Measurements from ENCODE around the gene PDXK.

PDXK gene

DNA sequence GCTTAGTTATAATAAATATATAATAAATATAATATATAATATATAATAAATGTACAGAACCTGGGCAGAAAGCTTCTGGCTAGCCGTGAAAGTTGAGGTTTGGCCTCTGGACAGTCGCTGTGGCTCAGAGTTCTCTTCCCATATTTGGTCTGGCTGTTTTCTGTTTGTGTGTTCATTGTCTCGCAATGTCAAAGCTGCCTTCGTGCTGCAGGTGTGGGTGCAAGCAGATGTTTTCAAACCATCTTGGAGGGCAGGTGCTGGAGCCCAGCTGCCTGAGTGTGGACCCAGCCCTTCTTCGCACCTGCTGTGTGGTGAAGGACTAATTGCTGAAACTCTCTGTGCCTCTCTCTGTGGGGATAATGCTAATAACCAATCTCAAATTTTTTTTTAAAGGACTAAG lies 60.7 kb downstream of the PDXK start:
- DNase-seq (ENCODE audit: low read depth in 2 of 2) = no peak

DNA sequence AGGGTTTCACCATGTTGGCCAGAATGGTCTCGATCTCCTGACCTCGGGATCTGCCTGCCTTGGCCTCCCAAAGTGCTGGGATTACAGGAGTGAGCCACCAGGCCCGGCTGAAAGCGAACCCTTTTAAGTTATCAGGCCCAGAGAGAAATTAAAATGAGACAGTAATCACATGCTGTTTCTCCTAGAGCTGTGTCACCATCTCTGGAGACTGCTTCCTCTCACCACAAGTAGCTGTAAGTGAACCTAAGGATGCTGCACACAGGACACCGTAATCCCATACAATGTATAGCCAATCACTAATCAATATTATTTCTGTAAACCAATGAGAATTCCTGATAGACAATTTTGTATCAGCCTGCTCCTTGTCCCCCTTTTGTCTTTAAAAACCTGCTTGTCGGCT lies 62.9 kb downstream of the PDXK start:
- DNase-seq (ENCODE audit: low read depth in 2 of 2) = no peak

GRCh38 chr21:43782431-43783097 lies 63.6 kb downstream of the PDXK start:
- DNase-seq (ENCODE audit: low read depth in 2 of 2) = no peak

DNA sequence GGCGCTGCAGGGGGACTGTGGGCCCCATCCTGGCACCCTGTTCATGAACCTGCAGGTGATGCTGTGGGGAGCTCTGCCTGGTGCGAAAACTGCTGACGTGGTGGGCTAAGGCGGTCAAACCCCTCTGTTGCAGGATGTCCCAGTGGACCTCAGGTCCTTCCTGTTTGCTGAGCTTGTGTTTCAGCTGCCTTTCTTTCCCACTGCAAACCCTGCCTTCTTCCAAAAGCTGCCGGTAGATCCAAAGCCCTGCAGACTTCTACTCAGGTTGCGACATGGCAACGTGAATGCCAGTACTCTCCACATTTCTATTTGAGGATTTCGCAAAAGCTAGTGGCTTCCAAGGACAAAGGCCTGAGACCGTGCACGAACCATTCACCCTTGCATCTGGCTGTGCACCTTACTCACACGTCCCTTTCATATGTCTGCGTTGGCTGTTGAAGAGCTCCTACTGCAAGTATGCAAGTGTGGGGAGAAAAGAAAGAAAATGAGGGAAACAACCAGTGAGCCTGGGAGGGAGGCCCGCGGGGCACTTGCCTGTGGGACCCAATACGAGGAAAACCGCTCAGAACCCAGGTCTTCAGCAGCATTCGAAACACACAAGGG lies 64.3 kb downstream of the PDXK start:
- DNase-seq (ENCODE audit: low read depth in 2 of 2) = no peak

- DNase-seq (ENCODE audit: low read depth in 2 of 2) = no peak
These were observed 66.2 kb downstream of the PDXK start for GRCh38 chr21:43785134-43785533.

GRCh38 chr21:43786300-43786806 lies 67.4 kb downstream of the PDXK start:
- no peak for DNase-seq (ENCODE audit: low read depth in 2 of 2)

DNA sequence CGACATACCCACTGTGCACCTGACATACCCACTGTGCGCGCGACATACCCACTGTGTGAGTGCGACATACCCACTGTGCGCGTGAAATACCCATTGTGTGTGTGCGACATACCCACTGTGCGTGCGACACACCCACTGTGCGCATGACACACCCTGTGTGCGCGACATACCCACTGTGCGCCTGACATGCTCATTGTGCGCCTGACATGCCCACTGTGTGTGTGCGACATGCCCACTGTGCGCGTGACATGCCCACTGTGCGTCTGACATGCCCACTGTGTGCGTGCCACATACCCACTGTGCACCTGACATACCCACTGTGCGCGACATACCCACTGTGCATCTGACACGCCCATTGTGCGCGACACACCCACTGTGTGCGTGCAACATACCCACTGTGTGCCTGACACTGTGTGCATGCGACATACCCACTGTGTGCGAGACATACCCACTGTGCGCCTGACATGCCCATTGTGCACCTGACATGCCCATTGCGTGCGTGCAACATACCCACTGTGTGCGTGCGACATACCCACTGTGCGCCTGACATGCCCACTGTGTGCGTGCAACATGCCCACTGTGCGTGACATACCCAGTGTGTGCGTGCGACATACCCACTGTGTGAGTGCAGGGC lies 68.0 kb downstream of the PDXK start:
- DNase-seq (ENCODE audit: low read depth in 2 of 2) = no peak

- peak; percentile 81 to 87 for DNase-seq (ENCODE audit: low read depth in 2 of 2)
These were observed 70.5 kb downstream of the PDXK start, which contains the start of gene RRP1 for GRCh38 chr21:43789276-43790009. TSS of gene RRP1 (plus strand) at chr21:43789577. CDS start at chr21:43789630, 53 bp downstream.

- no peak for DNase-seq (ENCODE audit: low read depth in 2 of 2)
These were observed 71.1 kb downstream of the PDXK start for GRCh38 chr21:43790010-43790524.

GRCh38 chr21:43792406-43792805 lies 73.5 kb downstream of the PDXK start:
- no peak for DNase-seq (ENCODE audit: low read depth in 2 of 2)

GRCh38 chr21:43793243-43793642 lies 74.3 kb downstream of the PDXK start:
- DNase-seq (ENCODE audit: low read depth in 2 of 2) = no peak

GRCh38 chr21:43794311-43794710 lies 75.4 kb downstream of the PDXK start:
- no peak for DNase-seq (ENCODE audit: low read depth in 2 of 2)

DNA sequence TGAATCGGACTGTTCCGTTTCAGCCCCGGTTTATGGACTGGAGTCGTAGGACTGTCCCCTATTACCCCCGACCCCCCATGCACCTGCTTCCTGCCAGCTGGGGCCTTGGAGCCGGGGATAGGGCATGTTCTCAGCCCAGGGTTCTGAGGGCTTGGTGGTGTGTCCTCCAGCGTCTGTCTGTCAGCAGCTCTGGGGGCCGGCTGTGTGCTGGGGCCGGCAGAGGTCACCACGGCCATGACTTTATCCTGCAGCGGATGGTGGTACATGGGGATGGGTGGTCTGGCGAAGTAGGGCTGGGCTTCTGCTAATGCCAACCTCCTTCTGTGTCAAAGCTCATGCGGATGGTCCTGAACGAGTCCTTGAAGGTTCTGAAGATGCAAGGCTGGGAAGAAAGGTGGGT lies 75.9 kb downstream of the PDXK start:
- DNase-seq (ENCODE audit: low read depth in 2 of 2) = no peak

GRCh38 chr21:43797415-43797814 lies 78.5 kb downstream of the PDXK start:
- DNase-seq (ENCODE audit: low read depth in 2 of 2) = no peak

- no peak for DNase-seq (ENCODE audit: low read depth in 2 of 2)
These were observed 79.2 kb downstream of the PDXK start for GRCh38 chr21:43797925-43798715.

DNA sequence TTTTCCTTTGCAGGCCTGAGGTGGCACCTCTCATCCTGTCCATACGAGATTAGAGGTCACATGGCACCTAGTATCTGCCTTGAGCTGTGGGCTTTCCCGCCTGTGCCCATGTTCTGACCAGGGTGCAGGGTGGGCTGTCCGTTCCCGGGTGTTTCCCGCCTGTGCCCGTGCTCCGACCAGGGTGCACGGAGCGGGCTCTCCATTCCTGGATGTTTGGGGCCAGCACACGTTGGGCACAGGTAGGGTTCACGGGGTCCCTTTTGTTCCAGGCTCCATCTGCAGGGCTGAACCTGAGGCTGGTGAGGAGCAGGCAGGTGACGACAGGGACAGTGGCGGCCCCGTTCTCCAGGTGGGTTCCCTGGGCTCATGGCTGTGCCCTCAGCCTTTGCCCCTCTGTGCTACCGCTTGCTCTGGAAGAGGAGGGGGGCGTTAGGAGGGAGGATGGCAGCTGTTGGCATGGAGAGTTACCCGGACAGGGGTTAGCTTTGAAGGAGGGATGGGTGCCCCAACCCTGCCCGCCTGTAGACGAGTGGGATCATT lies 80.4 kb downstream of the PDXK start:
- DNase-seq (ENCODE audit: low read depth in 2 of 2) = no peak

DNA sequence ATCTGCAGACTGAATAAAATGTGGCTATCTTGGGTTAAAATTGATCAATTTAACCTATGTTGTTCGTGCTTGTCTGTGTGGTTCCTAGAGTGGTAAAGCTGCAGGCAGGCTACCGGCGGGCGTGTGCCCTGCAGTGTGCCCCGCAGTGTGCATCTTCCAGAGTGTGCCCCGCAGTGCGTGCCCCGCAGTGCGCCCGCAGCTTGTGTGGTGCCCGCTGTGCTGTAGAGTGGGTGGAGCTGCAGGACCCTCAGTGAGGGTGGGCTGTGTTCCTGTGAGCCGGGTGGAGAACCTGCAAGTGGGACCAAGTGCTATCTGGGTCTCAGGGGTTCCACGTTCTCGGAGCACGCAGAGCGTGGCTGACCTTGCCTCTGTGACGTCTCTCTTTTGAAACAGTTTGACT lies 81.2 kb downstream of the PDXK start:
- no peak for DNase-seq (ENCODE audit: low read depth in 2 of 2)

GRCh38 chr21:43800566-43800965 lies 81.6 kb downstream of the PDXK start:
- DNase-seq (ENCODE audit: low read depth in 2 of 2) = no peak

DNA sequence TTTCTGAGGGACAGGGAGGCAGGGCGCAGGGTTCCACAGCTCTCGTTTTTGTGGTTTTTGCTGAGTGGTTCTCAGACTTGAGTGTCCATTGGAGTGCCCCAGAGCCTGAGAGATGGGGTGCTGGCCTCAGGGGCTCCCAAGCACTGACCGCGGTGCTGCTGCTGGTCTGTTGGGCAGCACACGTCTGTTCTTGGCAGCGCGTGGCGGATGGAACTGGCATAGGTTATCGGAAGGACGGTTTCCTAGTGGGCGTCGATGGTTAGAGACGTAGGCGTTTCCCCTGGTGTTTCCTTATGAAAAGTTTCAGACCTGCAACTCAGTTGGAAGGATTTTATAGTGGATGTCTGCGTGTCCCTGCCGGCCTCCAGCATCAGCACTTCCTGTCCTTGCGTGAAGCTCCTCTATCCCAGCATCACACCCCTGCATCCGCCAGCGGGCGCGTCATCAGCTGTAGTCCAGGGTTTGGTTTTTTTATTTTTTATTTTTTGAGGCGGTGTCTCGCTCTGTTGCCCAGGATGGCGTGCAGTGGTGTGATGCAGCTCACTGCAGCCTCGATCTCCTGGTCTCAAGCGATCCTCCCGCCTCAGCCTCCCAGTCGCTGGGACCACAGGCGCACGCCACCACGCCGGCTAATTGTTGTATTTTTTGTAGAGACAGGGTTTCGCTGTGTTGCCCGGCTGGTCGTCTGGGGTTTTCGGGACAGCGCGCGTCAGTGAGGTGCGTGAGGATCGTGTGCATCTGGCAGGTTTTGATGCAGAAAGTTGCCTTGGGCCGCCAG lies 82.3 kb downstream of the PDXK start:
- no peak for DNase-seq (ENCODE audit: low read depth in 2 of 2)

DNA sequence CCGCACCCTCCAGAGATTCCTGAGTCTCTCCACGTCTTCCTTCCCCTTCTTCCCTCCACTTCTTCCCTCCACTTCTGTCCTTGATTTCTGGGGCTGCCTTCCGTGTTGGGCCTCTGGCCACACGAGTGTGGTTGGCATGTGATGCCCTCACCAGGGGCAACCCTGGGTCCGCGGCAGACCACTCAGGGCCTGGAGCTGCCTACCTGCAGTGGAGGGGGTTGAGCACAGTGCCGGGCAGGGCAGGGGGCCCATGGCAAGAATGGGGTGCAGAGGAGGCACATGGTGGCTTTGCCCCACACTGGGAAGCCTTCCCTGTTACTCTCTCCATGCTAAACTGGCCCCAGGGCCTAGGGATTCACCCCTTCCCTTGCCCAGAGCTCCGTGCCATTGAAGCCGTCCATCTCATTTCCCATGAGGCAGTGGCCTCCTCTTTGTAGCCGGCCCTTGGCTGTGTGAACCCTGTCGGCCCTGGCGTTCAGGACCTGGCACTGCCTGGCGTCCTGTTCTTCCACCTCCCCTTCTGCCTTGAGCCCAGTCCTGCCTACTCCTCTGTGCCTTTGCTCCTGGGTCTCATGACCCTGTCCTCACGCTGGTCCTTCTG lies 83.9 kb downstream of the PDXK start:
- no peak for DNase-seq (ENCODE audit: low read depth in 2 of 2)

Data from stimulated activated CD8-positive, alpha-beta memory T cell treated with anti-CD3 and anti-CD28 coated beads, Interleukin-15, amount 100 ng/mL, for 4 hours (primary cell).